ENCODE measurements around the gene XPNPEP2. TPM values are rescaled to one million over a fixed set of nuclear protein-coding genes. Genes with fewer than 3 reads are reported as not detected.

Gene XPNPEP2
- total RNA-seq, 1 experiment from 2014 or later = 0.11 TPM

DNA sequence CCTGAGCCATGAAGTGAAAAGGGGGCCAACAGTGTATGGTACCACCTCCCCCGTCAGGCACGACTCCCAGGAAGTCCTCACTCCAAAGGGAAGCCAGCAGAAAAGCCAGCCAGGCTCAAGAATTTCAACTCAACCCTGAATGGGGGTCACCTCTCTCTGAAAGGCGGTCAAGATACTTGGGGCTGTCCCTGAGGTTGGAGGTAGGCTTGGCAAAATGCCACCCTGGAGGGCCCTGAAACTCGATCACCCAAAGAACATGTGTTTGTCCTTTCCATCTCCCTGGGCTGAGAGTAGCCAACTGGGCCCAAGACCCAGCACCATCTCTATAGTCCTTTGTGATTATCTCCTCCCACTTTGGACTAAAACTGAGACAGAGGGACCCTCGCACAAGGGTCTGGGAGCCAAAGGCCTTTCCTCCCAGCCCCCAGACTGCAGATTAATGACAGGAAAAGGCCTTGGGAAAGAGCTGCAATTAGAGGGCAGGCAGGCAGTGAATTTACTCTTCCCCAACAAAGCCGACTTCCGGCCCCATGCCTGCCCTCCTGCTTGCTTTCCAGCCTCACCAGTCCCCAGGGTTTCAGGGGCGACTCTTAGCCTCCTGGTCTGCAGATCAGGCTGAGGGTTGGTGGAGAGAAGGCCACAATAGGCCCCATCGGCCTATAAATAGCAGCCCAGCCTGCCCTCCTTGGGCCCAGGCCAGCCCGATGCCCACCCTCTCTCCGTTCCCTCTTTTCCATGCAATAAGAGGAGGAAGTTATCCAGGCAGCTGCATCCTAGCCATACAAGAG is 46.6 kb downstream of the XPNPEP2 start (continued):
- TF ChIP-seq, protein P1, sequence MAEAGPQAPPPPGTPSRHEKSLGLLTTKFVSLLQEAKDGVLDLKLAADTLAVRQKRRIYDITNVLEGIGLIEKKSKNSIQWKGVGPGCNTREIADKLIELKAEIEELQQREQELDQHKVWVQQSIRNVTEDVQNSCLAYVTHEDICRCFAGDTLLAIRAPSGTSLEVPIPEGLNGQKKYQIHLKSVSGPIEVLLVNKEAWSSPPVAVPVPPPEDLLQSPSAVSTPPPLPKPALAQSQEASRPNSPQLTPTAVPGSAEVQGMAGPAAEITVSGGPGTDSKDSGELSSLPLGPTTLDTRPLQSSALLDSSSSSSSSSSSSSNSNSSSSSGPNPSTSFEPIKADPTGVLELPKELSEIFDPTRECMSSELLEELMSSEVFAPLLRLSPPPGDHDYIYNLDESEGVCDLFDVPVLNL (CRISPR knock-in tag; IDR thresholded peaks at IDR 0.05; ENCODE audit: borderline replicate concordance, low read depth) = no peak
- TF ChIP-seq KAT7 (CRISPR knock-in tag; IDR thresholded peaks at IDR 0.05; ENCODE audit: borderline replicate concordance) (no peak), ZNF219 (CRISPR knock-in tag; IDR thresholded peaks at IDR 0.05; ENCODE audit: borderline replicate concordance) (no peak), JAZF1 (CRISPR knock-in tag; IDR thresholded peaks at IDR 0.05) (no peak), RELA (CRISPR knock-in tag; IDR thresholded peaks at IDR 0.05; ENCODE audit: borderline replicate concordance) (no peak), TEAD1 (CRISPR knock-in tag; IDR thresholded peaks at IDR 0.05) (no peak), ATF1 (CRISPR knock-in tag; IDR thresholded peaks at IDR 0.05) (no peak)
- TF ChIP-seq, protein P2, sequence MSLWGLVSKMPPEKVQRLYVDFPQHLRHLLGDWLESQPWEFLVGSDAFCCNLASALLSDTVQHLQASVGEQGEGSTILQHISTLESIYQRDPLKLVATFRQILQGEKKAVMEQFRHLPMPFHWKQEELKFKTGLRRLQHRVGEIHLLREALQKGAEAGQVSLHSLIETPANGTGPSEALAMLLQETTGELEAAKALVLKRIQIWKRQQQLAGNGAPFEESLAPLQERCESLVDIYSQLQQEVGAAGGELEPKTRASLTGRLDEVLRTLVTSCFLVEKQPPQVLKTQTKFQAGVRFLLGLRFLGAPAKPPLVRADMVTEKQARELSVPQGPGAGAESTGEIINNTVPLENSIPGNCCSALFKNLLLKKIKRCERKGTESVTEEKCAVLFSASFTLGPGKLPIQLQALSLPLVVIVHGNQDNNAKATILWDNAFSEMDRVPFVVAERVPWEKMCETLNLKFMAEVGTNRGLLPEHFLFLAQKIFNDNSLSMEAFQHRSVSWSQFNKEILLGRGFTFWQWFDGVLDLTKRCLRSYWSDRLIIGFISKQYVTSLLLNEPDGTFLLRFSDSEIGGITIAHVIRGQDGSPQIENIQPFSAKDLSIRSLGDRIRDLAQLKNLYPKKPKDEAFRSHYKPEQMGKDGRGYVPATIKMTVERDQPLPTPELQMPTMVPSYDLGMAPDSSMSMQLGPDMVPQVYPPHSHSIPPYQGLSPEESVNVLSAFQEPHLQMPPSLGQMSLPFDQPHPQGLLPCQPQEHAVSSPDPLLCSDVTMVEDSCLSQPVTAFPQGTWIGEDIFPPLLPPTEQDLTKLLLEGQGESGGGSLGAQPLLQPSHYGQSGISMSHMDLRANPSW (CRISPR knock-in tag; conservative IDR thresholded peaks at IDR 0.05; ENCODE audit: low read depth) = no peak

DNA sequence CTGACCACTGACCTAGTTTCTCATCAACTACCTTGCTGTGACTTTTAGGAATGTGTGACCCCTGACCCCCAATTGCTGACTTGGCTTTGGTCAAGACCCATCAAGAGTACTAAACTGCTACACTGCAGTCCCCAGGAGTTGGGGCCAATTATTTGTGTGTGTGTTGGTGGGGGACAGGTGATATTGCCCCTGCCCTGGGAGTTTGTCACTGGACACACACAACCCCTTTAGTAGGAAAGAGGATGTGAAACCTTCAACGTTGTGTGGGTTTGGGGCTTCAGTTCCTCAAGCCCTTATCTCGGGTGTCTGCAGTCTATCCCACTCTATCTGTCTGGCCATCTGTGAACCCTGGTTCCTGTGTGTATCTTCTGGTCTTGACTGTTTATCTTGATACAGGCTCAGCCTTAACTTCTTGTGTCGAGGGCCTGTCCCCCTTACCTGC is 47.5 kb downstream of the XPNPEP2 start:
- POLR2A ChIA-PET = no interaction called here
- Mint-ChIP-seq H3K27me3 (ENCODE audit: low read depth) (no peaks in the 10 kb centered on the region), H3K4me3 (no peak overlapping the region), H3K4me1 (no peaks in the 10 kb centered on the region), H3K36me3 (no peaks in the 10 kb centered on the region), H3K9me3 (no peaks in the 10 kb centered on the region), H3K27ac (no peak overlapping the region)
- TF ChIP-seq, protein P3, sequence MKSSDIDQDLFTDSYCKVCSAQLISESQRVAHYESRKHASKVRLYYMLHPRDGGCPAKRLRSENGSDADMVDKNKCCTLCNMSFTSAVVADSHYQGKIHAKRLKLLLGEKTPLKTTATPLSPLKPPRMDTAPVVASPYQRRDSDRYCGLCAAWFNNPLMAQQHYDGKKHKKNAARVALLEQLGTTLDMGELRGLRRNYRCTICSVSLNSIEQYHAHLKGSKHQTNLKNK (CRISPR knock-in tag; IDR thresholded peaks at IDR 0.05) = no peak
- TF ChIP-seq ATF1 (CRISPR knock-in tag; IDR thresholded peaks at IDR 0.05) = no peak
- TF ChIP-seq, protein P1 (CRISPR knock-in tag; IDR thresholded peaks at IDR 0.05; ENCODE audit: borderline replicate concordance, low read depth) = no peak
- TF ChIP-seq, protein P4, sequence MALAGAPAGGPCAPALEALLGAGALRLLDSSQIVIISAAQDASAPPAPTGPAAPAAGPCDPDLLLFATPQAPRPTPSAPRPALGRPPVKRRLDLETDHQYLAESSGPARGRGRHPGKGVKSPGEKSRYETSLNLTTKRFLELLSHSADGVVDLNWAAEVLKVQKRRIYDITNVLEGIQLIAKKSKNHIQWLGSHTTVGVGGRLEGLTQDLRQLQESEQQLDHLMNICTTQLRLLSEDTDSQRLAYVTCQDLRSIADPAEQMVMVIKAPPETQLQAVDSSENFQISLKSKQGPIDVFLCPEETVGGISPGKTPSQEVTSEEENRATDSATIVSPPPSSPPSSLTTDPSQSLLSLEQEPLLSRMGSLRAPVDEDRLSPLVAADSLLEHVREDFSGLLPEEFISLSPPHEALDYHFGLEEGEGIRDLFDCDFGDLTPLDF (CRISPR knock-in tag; IDR thresholded peaks at IDR 0.05) = no peak
- TF ChIP-seq, protein P5, sequence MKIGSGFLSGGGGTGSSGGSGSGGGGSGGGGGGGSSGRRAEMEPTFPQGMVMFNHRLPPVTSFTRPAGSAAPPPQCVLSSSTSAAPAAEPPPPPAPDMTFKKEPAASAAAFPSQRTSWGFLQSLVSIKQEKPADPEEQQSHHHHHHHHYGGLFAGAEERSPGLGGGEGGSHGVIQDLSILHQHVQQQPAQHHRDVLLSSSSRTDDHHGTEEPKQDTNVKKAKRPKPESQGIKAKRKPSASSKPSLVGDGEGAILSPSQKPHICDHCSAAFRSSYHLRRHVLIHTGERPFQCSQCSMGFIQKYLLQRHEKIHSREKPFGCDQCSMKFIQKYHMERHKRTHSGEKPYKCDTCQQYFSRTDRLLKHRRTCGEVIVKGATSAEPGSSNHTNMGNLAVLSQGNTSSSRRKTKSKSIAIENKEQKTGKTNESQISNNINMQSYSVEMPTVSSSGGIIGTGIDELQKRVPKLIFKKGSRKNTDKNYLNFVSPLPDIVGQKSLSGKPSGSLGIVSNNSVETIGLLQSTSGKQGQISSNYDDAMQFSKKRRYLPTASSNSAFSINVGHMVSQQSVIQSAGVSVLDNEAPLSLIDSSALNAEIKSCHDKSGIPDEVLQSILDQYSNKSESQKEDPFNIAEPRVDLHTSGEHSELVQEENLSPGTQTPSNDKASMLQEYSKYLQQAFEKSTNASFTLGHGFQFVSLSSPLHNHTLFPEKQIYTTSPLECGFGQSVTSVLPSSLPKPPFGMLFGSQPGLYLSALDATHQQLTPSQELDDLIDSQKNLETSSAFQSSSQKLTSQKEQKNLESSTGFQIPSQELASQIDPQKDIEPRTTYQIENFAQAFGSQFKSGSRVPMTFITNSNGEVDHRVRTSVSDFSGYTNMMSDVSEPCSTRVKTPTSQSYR (CRISPR knock-in tag; IDR thresholded peaks at IDR 0.05) = no peak
- TF ChIP-seq RELA (CRISPR knock-in tag; IDR thresholded peaks at IDR 0.05; ENCODE audit: borderline replicate concordance) = no peak
- TF ChIP-seq SOX15 (CRISPR knock-in tag; IDR thresholded peaks at IDR 0.05) = no peak
- DNase-seq (ENCODE audit: low spot score) (no peak), ATAC-seq (no peak)
- CTCF ChIA-PET = no interaction called here
